Nephron (organoid): Measurements from ENCODE around the gene ATP8A2.
A peak's percentile ranks its signal among the peaks of the same experiment; 100 is the strongest.

Source experiments
- H3K27ac Mint-ChIP-seq, 3 experiments: 2 replicates each; pipeline ENCODE4 v1.8.0; 2020; ENCODE audit warnings: mixed read lengths in 3 of 3, mild to moderate bottlenecking in 2 of 3, moderate library complexity in 1 of 3
- H3K27me3 Mint-ChIP-seq: 2 replicates; pipeline ENCODE4 v1.8.0; 2021; ENCODE audit warnings: low read depth, mild to moderate bottlenecking, moderate library complexity, mixed read lengths
- H3K36me3 Mint-ChIP-seq: 2 replicates; pipeline ENCODE4 v1.8.0; 2020; ENCODE audit warnings: low read depth, mixed read lengths
- H3K4me1 Mint-ChIP-seq: 2 replicates; pipeline ENCODE4 v1.8.0; 2020; ENCODE audit warnings: mixed read lengths
- H3K4me3 Mint-ChIP-seq, 3 experiments: 2 replicates each; pipeline ENCODE4 v1.8.0; 2020; ENCODE audit warnings: mild to moderate bottlenecking in 3 of 3, mixed read lengths in 3 of 3, moderate library complexity in 2 of 3
- H3K9me3 Mint-ChIP-seq: 2 replicates; pipeline ENCODE4 v1.8.0; 2020; ENCODE audit warnings: mixed read lengths
- CTCF ChIP-seq, 3 experiments: fragments of 200-600 bp; sonication (generic); IDR thresholded peaks; one replicate each; pipeline ENCODE4 v1.5.0; 2021; ENCODE audit warnings: antibody characterized with exemption in 3 of 3; ENCODE audit not compliant: unreplicated experiment in 3 of 3

The ATP8A2 gene

GRCh38 chr13:25574437-25575411 is 202.9 kb downstream of the ATP8A2 start:
- H3K4me1 Mint-ChIP-seq = peaks cover 13% of the 10 kb centered on the region
- no peaks in the 10 kb centered on the region for H3K9me3 Mint-ChIP-seq
- H3K27me3 Mint-ChIP-seq = peaks cover 19% of the 10 kb centered on the region
- H3K36me3 Mint-ChIP-seq = no peaks in the 10 kb centered on the region
- no peak overlapping the region for H3K4me3 Mint-ChIP-seq
- peak overlapping the region; percentile 9 to 17 (median 10) for H3K27ac Mint-ChIP-seq
- peak; percentile 84 to 97 (median 90) for TF ChIP-seq CTCF (IDR thresholded peaks at IDR 0.05; ENCODE audit: unreplicated experiment in 3 of 3)

GRCh38 chr13:25575562-25575961 is 203.8 kb downstream of the ATP8A2 start:
- peak overlapping the region in 1 of 3 experiments; percentile 4 for H3K27ac Mint-ChIP-seq
- no peaks in the 10 kb centered on the region for H3K36me3 Mint-ChIP-seq
- peaks cover 13% of the 10 kb centered on the region for H3K4me1 Mint-ChIP-seq
- TF ChIP-seq CTCF (IDR thresholded peaks at IDR 0.05; ENCODE audit: unreplicated experiment in 3 of 3) = no peak
- H3K27me3 Mint-ChIP-seq = peaks cover 13% of the 10 kb centered on the region
- no peak overlapping the region for H3K4me3 Mint-ChIP-seq
- no peaks in the 10 kb centered on the region for H3K9me3 Mint-ChIP-seq

GRCh38 chr13:25578526-25578925 is 206.8 kb downstream of the ATP8A2 start:
- no peak for TF ChIP-seq CTCF (IDR thresholded peaks at IDR 0.05; ENCODE audit: unreplicated experiment in 3 of 3)
- Mint-ChIP-seq H3K4me3 (no peak overlapping the region), H3K27ac (no peak overlapping the region), H3K4me1 (peaks cover 13% of the 10 kb centered on the region), H3K9me3 (no peaks in the 10 kb centered on the region), H3K36me3 (no peaks in the 10 kb centered on the region), H3K27me3 (peaks cover 11% of the 10 kb centered on the region)

GRCh38 chr13:25579221-25579620 is 207.4 kb downstream of the ATP8A2 start:
- Mint-ChIP-seq H3K4me1 (peaks cover 13% of the 10 kb centered on the region), H3K9me3 (no peaks in the 10 kb centered on the region), H3K27me3 (peaks cover 12% of the 10 kb centered on the region), H3K4me3 (no peak overlapping the region), H3K36me3 (no peaks in the 10 kb centered on the region), H3K27ac (no peak overlapping the region)
- no peak for TF ChIP-seq CTCF (IDR thresholded peaks at IDR 0.05; ENCODE audit: unreplicated experiment in 3 of 3)

GRCh38 chr13:25581351-25581750 is 209.6 kb downstream of the ATP8A2 start:
- Mint-ChIP-seq H3K9me3 (no peaks in the 10 kb centered on the region), H3K4me1 (peaks cover 8% of the 10 kb centered on the region), H3K36me3 (no peaks in the 10 kb centered on the region), H3K4me3 (no peak overlapping the region), H3K27ac (no peak overlapping the region), H3K27me3 (peaks cover 8% of the 10 kb centered on the region)
- no peak for TF ChIP-seq CTCF (IDR thresholded peaks at IDR 0.05; ENCODE audit: unreplicated experiment in 3 of 3)
